Gastroesophageal sphincter (tissue), 4 donors: ENCODE results near the gene LMBRD1. TPM values are rescaled to one million over a fixed set of nuclear protein-coding genes. Genes with fewer than 3 reads are reported as not detected.
"Not testable (repeated sequence)": the region's sequence is repeated elsewhere in the genome, so short reads cannot be mapped to it uniquely, and the experiment has no call there.

Experiments
- ATAC-seq: fragments of 150-250 bp; one replicate; pipeline ENCODE4 v1.9.1; 2016; ENCODE audit warnings: mild to moderate bottlenecking, moderate library complexity
- H3K27ac ChIP-seq, 4 donors: fragments of 200-600 bp; sonication (generic) in 3 of 4; 1 replicate in 3 of 4; 2 replicates in 1 of 4; pipeline ENCODE4 v1.5.1; 2016 to 2019
- H3K27me3 ChIP-seq: fragments of 200-600 bp; sonication (generic); one replicate; pipeline ENCODE4 v1.5.1; 2019
- H3K36me3 ChIP-seq, 2 donors: fragments of 200-600 bp; sonication (generic); one replicate each; pipeline ENCODE4 v1.5.1; 2019; ENCODE audit warnings: control low read depth in 1 of 2
- H3K4me1 ChIP-seq, 3 donors: fragments of 200-600 bp; sonication (generic); 1 replicate in 2 of 3; 2 replicates in 1 of 3; pipeline ENCODE4 v1.5.1; 2016 to 2019; ENCODE audit warnings: control low read depth in 2 of 3
- H3K4me3 ChIP-seq, 2 donors: fragments of 200-600 bp; sonication (generic); one replicate each; pipeline ENCODE4 v1.5.1; 2019; ENCODE audit warnings: mild to moderate bottlenecking in 1 of 2, moderate library complexity in 1 of 2
- H3K9me3 ChIP-seq, 3 donors: fragments of 200-600 bp; sonication (generic); one replicate each; pipeline ENCODE4 v1.5.1; 2017 to 2019; ENCODE audit warnings: control low read depth in 2 of 3
- EP300 ChIP-seq: sonication (generic); formaldehyde crosslinking; IDR thresholded peaks from one replicate; pipeline ENCODE4 v1.6.1; 2017; ENCODE audit warnings: antibody characterized with exemption, mild to moderate bottlenecking
- POLR2A ChIP-seq, 2 donors: fragments of 450-650 bp; IDR thresholded peaks; one replicate each; pipeline ENCODE4 v1.6.1; 2017; ENCODE audit warnings: antibody characterized with exemption in 2 of 2, mild to moderate bottlenecking in 2 of 2, moderate library complexity in 1 of 2
- POLR2AphosphoS5 ChIP-seq: sonication (generic); formaldehyde crosslinking; IDR thresholded peaks from one replicate; pipeline ENCODE4 v1.6.1; 2017; ENCODE audit warnings: antibody characterized with exemption
- WGBS, 2 donors: methylation state at CpG; one replicate each; pipeline ENCODE4 v1.1.5; 2018; ENCODE audit warnings: low coverage in 1 of 2; 5-methylcytosine and 5-hydroxymethylcytosine counted together
- total RNA-seq, 4 donors: library from RNA; depleted of rRNA; stranded (reverse); fragments of >200 nt; gene quantifications; one replicate each; pipeline ENCODE4 v1.1.0, GENCODE V29; 2016
- TF ChIP-seq, protein P1 (sequence below), 4 experiments: fragments of 200-600 bp in 2 of 4; fragments of 450-650 bp in 2 of 4; sonication (generic) in 1 of 4; IDR thresholded peaks; one replicate each; pipeline ENCODE4 v1.5.1; 2017 to 2019; ENCODE audit warnings: antibody characterized with exemption in 4 of 4, mild to moderate bottlenecking in 2 of 4, moderate library complexity in 2 of 4

Gene LMBRD1
- total RNA-seq, 4 donors from 2014 or later = 45.4 to 78.0 (median 60.7) TPM

DNA sequence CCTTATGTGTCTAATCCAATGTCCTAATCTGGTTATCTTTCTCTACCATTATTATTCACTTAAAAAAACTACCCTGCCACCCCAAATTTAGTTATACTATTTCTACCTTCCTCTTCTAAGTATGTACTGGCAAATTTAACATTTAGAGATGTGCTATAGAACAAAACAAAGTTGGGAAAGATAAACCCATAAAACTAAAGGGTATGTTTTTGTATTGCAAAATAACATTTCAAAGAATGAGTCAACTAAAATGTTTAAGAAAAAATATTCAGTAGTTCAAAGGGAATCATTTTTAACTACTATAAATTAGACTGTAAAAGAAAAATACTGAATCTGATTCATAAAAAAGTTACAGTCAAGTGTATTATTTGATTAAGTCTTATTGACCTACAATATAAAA is 103.0 kb downstream of the LMBRD1 start:
- Histone ChIP-seq H3K4me3 (no peak overlapping the region), H3K4me1 (no peaks in the 10 kb centered on the region), H3K36me3 (peaks cover 0 to 32% of the 10 kb centered on the region in 2 donors), H3K27me3 (no peaks in the 10 kb centered on the region), H3K9me3 (no peaks in the 10 kb centered on the region), H3K27ac (no peak overlapping the region)
- ATAC-seq = no peak
- TF ChIP-seq, protein P1, sequence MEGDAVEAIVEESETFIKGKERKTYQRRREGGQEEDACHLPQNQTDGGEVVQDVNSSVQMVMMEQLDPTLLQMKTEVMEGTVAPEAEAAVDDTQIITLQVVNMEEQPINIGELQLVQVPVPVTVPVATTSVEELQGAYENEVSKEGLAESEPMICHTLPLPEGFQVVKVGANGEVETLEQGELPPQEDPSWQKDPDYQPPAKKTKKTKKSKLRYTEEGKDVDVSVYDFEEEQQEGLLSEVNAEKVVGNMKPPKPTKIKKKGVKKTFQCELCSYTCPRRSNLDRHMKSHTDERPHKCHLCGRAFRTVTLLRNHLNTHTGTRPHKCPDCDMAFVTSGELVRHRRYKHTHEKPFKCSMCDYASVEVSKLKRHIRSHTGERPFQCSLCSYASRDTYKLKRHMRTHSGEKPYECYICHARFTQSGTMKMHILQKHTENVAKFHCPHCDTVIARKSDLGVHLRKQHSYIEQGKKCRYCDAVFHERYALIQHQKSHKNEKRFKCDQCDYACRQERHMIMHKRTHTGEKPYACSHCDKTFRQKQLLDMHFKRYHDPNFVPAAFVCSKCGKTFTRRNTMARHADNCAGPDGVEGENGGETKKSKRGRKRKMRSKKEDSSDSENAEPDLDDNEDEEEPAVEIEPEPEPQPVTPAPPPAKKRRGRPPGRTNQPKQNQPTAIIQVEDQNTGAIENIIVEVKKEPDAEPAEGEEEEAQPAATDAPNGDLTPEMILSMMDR (IDR thresholded peaks at IDR 0.05) = no peak
- TF ChIP-seq EP300 = no peak
- TF ChIP-seq POLR2A (IDR thresholded peaks at IDR 0.05) = no peak
- no peak for TF ChIP-seq POLR2AphosphoS5

DNA sequence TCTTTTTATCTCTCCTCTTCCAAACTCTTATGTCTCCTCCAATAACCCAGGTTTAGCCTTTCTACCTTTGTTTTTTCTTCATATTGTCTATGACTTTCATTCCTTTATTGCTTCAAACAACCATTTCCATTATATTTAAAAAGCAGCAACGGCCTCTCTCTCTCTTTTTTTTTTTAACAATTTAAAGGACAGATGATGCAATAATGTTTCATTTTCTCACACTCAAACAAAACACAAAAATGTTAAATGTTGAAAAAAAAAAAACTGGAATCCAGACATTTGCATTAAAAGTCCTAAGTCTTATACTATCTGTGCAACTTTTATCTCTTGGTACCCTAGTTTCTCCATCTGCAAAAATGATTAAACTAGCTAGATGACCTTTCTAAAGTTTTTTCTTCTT is 105.8 kb downstream of the LMBRD1 start:
- Histone ChIP-seq H3K9me3 (no peaks in the 10 kb centered on the region), H3K27me3 (no peaks in the 10 kb centered on the region), H3K27ac (no peak overlapping the region), H3K4me1 (no peaks in the 10 kb centered on the region), H3K36me3 (peaks cover 0 to 7% of the 10 kb centered on the region in 2 donors), H3K4me3 (no peak overlapping the region)
- WGBS, 2 donors = 100% methylated on average over 1 of the region's 1 CpG
- TF ChIP-seq POLR2A (IDR thresholded peaks at IDR 0.05) (no peak), POLR2AphosphoS5 (no peak), EP300 (no peak)
- TF ChIP-seq, protein P1 (IDR thresholded peaks at IDR 0.05) = no peak
- ATAC-seq = no peak

DNA sequence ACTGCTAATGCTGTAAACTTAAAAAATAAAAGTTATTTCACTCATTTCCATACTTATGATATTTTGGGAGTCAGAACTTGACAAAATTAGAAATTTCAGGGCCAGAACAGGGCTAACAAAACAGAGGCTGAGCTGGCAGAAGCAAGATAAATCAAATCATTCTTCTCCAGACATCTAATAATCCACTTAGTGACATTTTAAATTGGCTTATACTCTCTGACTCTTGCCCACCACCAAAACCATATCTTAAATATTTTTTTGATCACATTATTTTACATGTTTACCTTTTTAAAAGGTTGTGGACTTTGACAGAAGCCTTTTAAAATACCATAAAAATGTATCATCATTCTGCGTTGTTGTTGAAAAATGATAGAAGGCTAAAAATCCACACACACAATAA is 116.5 kb downstream of the LMBRD1 start:
- Histone ChIP-seq H3K27me3 (no peaks in the 10 kb centered on the region), H3K9me3 (no peaks in the 10 kb centered on the region), H3K4me3 (no peak overlapping the region), H3K36me3 (peaks cover 0 to 21% of the 10 kb centered on the region in 2 donors), H3K4me1 (no peaks in the 10 kb centered on the region), H3K27ac (no peak overlapping the region)
- WGBS, 2 donors = 100% methylated on average over 1 of the region's 1 CpG
- TF ChIP-seq POLR2A (IDR thresholded peaks at IDR 0.05) (no peak), POLR2AphosphoS5 (no peak), EP300 (no peak)
- no peak for ATAC-seq

DNA sequence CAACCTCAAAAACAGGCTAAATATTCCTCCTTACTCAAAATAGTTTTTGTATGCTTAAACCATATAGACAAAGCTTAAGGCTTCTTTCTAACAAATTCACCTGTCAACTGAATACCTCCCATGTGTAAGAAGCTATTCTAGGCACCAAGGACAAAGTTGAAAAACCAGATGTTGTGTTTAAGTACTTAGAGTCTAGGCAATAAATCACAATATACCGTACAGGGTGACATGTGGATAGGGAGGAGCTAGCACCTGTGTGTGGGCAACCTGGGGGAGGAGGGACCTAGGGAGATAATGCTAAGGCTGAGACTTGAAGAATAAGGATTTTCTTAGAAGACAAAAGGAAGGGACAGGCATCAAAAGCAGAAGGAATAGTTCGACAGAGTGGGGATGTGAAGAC is 123.5 kb downstream of the LMBRD1 start:
- H3K4me3 ChIP-seq = no peak overlapping the region
- WGBS, 2 donors = 74 to 85% methylated on average over 2 of the region's 2 CpGs
- no peak for TF ChIP-seq POLR2AphosphoS5
- TF ChIP-seq EP300 = no peak
- TF ChIP-seq, protein P1 (IDR thresholded peaks at IDR 0.05) = no peak
- TF ChIP-seq POLR2A (IDR thresholded peaks at IDR 0.05) = no peak
- no peak for ATAC-seq
- H3K27me3 ChIP-seq = no peaks in the 10 kb centered on the region
- no peak overlapping the region for H3K27ac ChIP-seq
- H3K4me1 ChIP-seq = no peaks in the 10 kb centered on the region
- peaks cover 0 to 69% of the 10 kb centered on the region in 2 donors for H3K36me3 ChIP-seq
- no peaks in the 10 kb centered on the region for H3K9me3 ChIP-seq

DNA sequence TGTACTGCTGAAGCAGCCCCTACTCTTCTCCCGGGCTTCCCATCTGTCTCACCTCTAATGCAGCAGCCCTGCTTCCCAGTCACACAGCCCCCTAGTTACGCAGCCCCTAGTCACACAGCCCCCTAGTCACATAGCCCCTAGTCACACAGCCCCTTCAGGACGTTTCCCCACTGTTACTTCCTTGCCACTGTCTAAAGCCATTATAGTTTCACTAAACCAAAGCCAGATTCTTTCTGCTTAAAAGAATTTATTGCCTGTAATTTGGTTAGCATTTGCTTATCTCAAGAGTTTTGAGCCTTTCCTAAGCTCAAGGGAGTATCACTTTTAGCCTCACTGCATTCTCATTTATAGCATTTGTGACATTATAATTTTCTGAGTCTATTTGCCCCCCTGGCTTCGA is 127.9 kb downstream of the LMBRD1 start:
- H3K27me3 ChIP-seq = no peaks in the 10 kb centered on the region
- no peak overlapping the region for H3K27ac ChIP-seq
- H3K36me3 ChIP-seq = peaks cover 0 to 36% of the 10 kb centered on the region in 2 donors
- H3K4me1 ChIP-seq = no peaks in the 10 kb centered on the region
- 73 to 90% methylated on average over 2 to 4 of the region's 4 CpGs for WGBS, 2 donors
- H3K9me3 ChIP-seq = no peaks in the 10 kb centered on the region
- no peak for ATAC-seq
- TF ChIP-seq POLR2A (IDR thresholded peaks at IDR 0.05) (no peak), EP300 (no peak)
- TF ChIP-seq, protein P1 (IDR thresholded peaks at IDR 0.05) = no peak
- H3K4me3 ChIP-seq = no peak overlapping the region

DNA sequence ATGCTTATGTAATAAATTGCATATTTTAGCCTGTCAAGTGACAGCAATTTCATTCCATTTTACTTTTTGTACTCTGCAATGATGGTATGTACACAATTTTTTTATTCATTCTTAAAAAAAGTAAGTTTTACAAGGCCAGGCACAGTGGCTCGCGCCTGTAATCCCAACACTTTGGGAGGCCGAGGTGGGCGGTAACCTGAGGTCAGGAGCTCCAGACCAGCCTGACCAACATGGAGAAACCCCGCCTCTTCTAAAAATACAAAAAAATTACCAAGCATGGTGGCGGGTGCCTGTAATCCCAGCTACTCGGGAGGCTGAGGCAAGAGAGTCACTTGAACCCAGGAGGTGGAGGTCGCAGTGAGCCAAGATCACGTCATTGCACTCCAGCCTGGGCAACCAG is 130.0 kb downstream of the LMBRD1 start:
- not testable (repeated sequence) for H3K27me3 ChIP-seq, H3K4me3 ChIP-seq, H3K4me1 ChIP-seq, ATAC-seq, H3K27ac ChIP-seq, H3K9me3 ChIP-seq
- WGBS, 2 donors = 80% methylated on average over 5 of the region's 9 CpGs; no CpG with 5 or more reads in 1 of the 2 donors
- peaks cover 0 to 15% of the 10 kb centered on the region in 2 donors for H3K36me3 ChIP-seq
